Stimulated activated naive CD8-positive, alpha-beta T cell treated with anti-CD3 and anti-CD28 coated beads, Interleukin-15, amount 100 ng/mL, for 72 hours (primary cell): ENCODE data around the gene LDB2.
A peak's percentile ranks its signal among the peaks of the same experiment; 100 is the strongest.

Experiments
- ATAC-seq: fragments of 150-1000 bp; cut with Tn5 transposase; 2 replicates; pipeline ENCODE4 v1.10.0; 2021; ENCODE audit warnings: mild to moderate bottlenecking, moderate library complexity
- DNase-seq, 2 donors: peaks; one replicate each; pipeline ENCODE4 v3.0.0; 2021 to 2022
- H3K27ac Mint-ChIP-seq, 2 donors: one replicate each; pipeline ENCODE4 v1.8.0; 2022; ENCODE audit warnings: mild to moderate bottlenecking in 2 of 2, mixed read lengths in 2 of 2, moderate library complexity in 2 of 2
- H3K27me3 Mint-ChIP-seq: one replicate; pipeline ENCODE4 v1.8.0; 2022; ENCODE audit warnings: mixed read lengths
- H3K4me1 Mint-ChIP-seq: one replicate; pipeline ENCODE4 v1.8.0; 2022; ENCODE audit warnings: mild to moderate bottlenecking, mixed read lengths
- H3K4me3 Mint-ChIP-seq, 2 donors: one replicate each; pipeline ENCODE4 v1.8.0; 2022; ENCODE audit warnings: mild to moderate bottlenecking in 2 of 2, mixed read lengths in 2 of 2, moderate library complexity in 1 of 2
- H3K9me3 Mint-ChIP-seq, 2 donors: one replicate each; pipeline ENCODE4 v1.8.0; 2022; ENCODE audit warnings: mixed read lengths in 2 of 2

Gene LDB2

DNA sequence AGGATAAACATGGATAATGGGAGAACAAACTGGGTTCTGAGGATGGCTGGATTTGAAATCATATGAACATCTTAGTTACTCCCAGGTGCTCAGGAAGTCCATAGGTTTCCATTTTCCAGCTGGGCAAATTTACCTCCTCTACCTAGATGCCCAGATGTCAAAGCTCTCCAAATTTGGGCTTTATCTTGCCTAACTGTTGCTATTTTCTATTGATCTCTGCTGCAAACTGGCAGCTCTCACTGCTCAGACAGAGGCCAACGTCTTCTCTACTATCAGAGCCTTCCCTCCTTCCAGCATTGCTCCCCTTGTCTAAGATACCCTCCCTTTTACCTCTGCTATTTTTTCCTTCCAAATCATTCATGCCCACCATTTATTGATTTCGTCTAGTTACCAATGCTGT lies 62.1 kb downstream of the LDB2 start:
- ATAC-seq (no peak), DNase-seq (no peak)
- no peaks in the 10 kb centered on the region for H3K9me3 Mint-ChIP-seq
- peaks cover 9% of the 10 kb centered on the region for H3K27me3 Mint-ChIP-seq
- H3K4me3 Mint-ChIP-seq: no peak overlapping the region
- H3K27ac Mint-ChIP-seq: no peak overlapping the region
- no peaks in the 10 kb centered on the region for H3K4me1 Mint-ChIP-seq

DNA sequence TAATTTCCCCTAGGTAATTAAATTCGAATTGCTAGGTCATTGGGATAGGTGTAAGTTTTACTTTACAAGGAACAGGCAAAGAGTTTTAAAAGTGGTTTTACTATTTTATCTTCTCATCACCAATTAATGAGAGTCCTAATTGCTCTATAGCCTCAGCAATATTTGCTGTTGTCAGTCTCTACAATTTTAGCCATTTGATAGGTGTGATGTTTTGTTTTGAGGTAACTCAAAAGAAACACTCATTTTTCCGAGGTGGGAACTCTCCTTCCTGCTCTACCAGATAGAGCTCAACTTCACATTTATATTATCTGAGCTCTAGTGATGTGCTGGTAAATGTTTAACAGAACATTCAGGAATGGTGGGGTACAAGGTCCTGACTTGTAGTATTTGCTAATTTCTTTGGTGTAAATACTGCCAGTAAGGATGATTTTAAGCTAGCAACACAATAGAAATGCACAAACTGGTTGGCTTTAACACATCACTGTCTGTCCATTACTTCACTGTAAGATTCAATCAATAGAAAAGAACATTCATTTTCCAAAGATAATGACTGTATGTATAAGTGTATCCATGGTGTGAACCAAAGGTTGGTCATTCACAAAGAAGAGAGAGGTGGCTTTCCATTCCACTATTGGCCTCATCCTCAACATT lies 62.7 kb downstream of the LDB2 start:
- ATAC-seq (no peak), DNase-seq (no peak)
- Mint-ChIP-seq H3K27ac (no peak overlapping the region), H3K4me1 (no peaks in the 10 kb centered on the region), H3K27me3 (peaks cover 9% of the 10 kb centered on the region), H3K9me3 (no peaks in the 10 kb centered on the region), H3K4me3 (no peak overlapping the region)

DNA sequence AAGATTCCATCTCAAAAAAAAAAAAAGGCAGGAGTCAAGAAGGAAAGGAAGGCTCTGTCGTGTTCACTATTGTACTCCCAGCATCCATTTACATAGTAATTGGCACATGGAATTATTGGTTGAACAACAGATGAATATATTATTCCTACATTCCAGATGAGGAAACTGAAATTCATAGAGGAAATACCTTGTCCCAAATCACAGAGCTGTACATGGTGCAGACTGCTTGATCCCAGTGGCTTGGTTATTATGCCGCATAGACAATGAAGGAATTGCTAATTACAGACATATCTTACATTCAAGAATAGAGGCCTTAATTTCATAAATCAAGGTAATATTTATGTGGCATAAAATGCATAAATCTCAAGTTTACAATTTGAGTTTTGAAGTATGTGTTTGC lies 63.6 kb downstream of the LDB2 start:
- H3K27me3 Mint-ChIP-seq: peaks cover 9% of the 10 kb centered on the region
- H3K4me3 Mint-ChIP-seq: no peak overlapping the region
- H3K27ac Mint-ChIP-seq: no peak overlapping the region
- DNase-seq: no peak
- ATAC-seq: no peak
- H3K4me1 Mint-ChIP-seq: no peaks in the 10 kb centered on the region
- H3K9me3 Mint-ChIP-seq: no peaks in the 10 kb centered on the region

DNA sequence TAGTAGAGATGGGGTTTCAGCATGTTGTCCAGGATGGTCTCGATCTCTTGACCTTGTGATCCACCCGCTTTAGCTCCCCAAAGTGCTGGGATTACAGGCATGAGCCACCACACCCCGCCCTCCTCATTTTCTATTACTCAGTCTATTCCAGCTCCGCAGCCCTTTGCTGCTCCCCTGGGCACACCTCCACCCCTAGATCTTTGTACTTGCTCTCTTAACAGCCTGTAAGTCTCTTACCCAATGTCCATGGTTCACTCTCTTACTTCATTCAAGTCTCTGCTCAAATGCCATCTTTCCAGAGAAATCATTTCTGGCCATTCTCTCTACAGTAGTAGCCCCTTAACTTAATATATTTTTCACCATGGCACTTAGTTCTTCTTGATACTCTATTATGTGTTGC lies 64.7 kb downstream of the LDB2 start:
- DNase-seq (no peak), ATAC-seq (no peak)
- H3K4me3 Mint-ChIP-seq: no peak overlapping the region
- H3K27ac Mint-ChIP-seq: peak overlapping the region in 1 of 2 donors; percentile 53
- peaks cover 11% of the 10 kb centered on the region for H3K27me3 Mint-ChIP-seq
- no peaks in the 10 kb centered on the region for H3K4me1 Mint-ChIP-seq
- H3K9me3 Mint-ChIP-seq: no peaks in the 10 kb centered on the region

DNA sequence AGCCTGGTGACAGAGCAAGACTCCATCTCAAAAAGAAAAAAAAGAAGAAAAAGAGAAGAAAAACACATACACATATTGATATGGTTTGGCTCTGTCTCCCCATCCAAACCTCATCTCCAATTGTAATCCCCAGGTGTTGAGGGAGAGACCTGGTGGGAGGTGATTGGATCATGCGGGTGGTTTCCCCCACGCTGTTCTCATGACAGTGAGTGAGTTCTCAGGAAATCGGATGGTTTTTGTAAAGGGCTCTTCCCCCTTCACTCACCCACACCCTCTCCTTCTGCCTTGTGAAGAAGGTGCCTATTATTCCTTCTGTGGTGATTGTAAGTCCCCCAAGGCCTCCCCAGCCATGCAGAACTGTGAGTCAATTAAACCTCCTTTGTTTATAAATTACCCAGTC lies 68.4 kb downstream of the LDB2 start:
- Mint-ChIP-seq H3K4me1 (no peaks in the 10 kb centered on the region), H3K4me3 (no peak overlapping the region), H3K27me3 (peaks cover 20% of the 10 kb centered on the region), H3K27ac (no peak overlapping the region), H3K9me3 (no peaks in the 10 kb centered on the region)
- ATAC-seq (no peak), DNase-seq (no peak)

DNA sequence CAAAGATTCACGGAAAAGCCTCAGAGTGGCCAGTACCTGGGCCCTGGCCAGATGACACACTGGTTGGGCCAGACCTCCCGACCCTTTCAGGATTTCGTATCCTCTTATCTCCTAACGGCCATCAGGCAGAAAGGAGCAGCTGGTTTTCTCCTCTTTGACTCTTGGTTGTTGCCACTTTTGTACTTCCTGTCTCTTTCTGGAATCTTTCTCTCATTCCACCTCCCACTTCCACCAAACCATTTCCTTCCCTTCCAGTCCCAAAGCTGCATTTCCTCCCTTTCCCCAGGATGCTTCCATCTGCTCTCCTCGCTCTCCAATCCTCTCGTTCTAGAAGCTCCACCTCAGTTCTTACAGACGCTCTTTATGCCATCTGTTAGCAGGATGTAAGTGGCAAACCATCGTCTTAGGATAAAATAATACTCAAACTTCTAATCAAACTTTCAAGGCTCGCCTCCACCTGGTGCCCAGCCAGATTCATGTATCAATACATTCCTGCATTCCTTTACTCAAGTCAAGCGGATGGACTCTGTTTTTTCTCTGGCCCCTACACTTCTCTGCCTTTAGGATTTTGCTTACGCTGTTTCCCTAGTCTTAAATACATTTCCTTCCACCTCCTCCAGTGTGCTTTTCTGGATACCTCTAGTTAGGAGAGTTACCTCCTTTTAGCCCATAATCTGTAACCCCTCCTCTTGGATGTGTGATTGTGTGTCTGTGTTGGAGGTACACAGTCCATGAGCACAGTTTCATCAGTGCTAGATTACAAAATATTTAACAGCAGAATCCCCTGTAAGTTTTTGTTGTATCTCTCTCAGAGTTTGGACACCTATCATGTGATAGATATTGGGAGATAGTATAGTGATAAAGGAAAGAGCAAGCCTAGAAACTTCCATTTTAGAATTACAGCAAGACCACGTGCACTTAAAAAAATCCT lies 70.4 kb downstream of the LDB2 start:
- no peak for ATAC-seq
- H3K9me3 Mint-ChIP-seq: no peaks in the 10 kb centered on the region
- H3K27ac Mint-ChIP-seq: peak overlapping the region in 1 of 2 donors; percentile 19
- H3K4me3 Mint-ChIP-seq: no peak overlapping the region
- H3K27me3 Mint-ChIP-seq: peaks cover 11% of the 10 kb centered on the region
- no peaks in the 10 kb centered on the region for H3K4me1 Mint-ChIP-seq
- no peak for DNase-seq

DNA sequence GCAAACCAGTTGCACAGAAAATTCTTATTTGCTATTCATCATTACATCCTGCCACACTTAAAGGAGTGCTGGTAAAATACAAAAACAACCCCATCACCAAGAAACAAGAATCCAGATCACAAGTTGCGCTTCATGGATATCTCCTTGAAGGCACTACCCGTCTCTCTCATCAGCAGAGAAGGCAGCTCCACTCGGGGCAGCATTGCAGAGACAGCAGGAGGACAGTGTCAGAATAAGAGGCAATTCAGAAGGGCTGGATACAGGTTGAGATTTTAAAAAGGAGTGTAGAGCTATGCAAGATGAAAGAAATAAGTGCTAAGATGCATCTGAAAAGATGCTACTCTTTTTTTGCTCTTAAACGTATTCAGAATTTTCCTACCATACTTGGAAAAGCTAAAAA lies 71.4 kb downstream of the LDB2 start:
- DNase-seq: no peak
- H3K4me3 Mint-ChIP-seq: no peak overlapping the region
- ATAC-seq: no peak
- H3K27me3 Mint-ChIP-seq: peaks cover 11% of the 10 kb centered on the region
- no peak overlapping the region for H3K27ac Mint-ChIP-seq
- no peaks in the 10 kb centered on the region for H3K9me3 Mint-ChIP-seq
- H3K4me1 Mint-ChIP-seq: no peaks in the 10 kb centered on the region

DNA sequence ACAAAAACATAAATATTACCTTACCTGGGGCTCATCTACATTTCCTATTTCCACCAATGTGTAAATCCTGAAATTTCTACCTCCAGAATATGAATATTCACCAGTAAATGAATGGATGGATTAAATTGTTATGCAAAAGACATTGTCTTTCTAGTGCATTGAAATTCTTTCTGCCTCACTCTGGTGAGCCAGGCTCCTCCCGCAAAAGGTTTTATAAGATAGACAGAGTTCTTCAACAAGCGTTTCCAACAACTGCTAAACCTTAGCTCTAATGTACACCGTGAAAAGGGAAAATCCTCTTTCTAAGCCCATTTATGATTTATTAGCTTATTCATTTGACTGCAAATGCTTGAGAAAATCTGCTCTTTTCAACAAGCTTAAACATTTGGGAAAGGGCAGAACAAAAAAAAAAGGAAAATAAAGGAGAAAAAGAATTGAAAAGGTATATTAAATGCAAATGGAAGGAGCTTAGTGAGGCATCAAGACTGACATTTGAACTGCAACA lies 72.0 kb downstream of the LDB2 start:
- Mint-ChIP-seq H3K4me3 (no peak overlapping the region), H3K27me3 (peaks cover 11% of the 10 kb centered on the region), H3K27ac (no peak overlapping the region), H3K4me1 (no peaks in the 10 kb centered on the region), H3K9me3 (no peaks in the 10 kb centered on the region)
- DNase-seq (no peak), ATAC-seq (no peak)

DNA sequence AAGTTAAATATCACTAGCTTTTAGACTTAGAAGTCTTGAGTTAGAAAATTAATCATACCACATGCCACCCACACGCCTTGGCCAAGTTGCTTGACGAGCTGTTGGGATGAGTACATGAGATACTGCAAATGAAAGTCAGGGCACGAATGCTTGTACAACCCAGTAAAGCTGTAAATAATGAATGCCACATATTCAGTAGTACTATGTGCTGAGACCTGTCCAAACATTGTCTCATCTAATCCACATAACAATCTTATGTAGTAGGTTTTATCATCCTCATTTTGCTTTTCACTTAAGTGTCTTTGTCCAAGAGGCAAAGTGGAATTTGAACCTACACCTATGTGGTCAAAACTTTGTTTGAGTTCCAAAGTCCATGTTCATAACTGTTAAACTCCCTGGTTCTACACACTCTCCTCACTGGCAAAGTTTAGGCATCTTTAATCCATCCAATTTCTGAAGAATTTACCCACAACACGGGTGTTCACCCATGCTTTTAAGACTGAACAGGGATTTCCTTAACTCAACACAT lies 74.1 kb downstream of the LDB2 start:
- H3K27me3 Mint-ChIP-seq: peaks cover 11% of the 10 kb centered on the region
- no peaks in the 10 kb centered on the region for H3K4me1 Mint-ChIP-seq
- H3K27ac Mint-ChIP-seq: no peak overlapping the region
- no peak for DNase-seq
- H3K9me3 Mint-ChIP-seq: no peaks in the 10 kb centered on the region
- no peak overlapping the region for H3K4me3 Mint-ChIP-seq
- ATAC-seq: no peak

DNA sequence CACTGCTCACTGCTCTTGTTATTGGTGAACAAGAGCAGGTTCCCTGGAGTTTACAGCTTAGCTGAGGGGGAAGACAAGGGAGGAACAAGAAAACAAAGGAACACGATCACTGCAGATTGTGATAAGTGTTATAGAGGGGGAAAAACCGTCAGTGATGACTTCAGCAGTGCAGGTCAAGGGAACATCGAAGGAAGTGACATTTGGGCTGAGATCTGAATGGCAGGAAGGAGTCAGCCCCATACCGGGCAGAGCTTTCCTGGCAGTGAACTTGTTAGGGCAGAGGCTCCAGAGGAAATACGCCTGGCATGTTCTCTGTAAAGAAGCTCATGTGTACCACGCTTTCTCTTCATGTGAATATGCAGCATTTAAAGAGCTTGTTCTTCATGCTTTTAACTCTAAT lies 78.1 kb downstream of the LDB2 start:
- ATAC-seq (no peak), DNase-seq (no peak)
- no peaks in the 10 kb centered on the region for H3K4me1 Mint-ChIP-seq
- H3K9me3 Mint-ChIP-seq: no peaks in the 10 kb centered on the region
- no peaks in the 10 kb centered on the region for H3K27me3 Mint-ChIP-seq
- H3K4me3 Mint-ChIP-seq: no peak overlapping the region
- no peak overlapping the region for H3K27ac Mint-ChIP-seq

DNA sequence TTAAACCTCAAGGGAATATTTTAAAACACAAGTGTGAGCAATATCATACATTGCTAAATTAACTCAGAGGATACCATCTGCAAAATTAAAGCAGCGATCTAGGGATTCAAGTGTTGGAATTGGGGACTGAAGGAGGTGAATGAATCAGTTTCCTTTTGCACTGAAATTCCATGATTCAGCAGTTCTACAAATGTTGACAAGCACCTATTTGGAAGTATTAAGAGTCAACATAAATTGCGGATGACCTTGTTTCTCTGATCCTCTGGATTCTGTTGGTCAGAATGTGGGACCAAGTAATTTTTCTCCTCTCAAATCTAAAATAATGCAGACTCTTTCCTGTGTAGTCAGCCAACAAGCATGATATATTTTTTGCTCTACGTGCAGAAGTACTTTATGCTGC lies 78.8 kb downstream of the LDB2 start:
- Mint-ChIP-seq H3K27ac (no peak overlapping the region), H3K4me3 (no peak overlapping the region), H3K27me3 (no peaks in the 10 kb centered on the region), H3K4me1 (no peaks in the 10 kb centered on the region), H3K9me3 (no peaks in the 10 kb centered on the region)
- ATAC-seq (no peak), DNase-seq (no peak)

DNA sequence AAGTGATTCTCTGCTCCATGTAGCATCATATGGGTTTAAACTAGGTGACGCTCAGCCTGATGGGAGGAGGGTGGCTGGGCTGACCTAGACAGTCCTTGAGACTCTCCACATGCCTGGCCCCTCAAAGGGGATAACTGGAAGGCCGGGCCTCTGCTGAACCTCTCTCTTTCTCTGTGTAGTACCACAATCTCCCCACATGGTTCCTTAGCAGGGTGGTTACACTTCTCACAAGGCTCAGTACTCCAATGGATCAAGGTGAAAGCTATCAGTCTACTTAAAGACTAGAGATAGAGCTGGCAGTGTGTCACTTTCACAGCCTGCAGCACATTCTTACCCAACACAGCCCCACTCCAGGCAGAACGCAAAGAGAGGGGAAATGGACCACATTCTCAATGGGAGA lies 80.4 kb downstream of the LDB2 start:
- Mint-ChIP-seq H3K4me1 (no peaks in the 10 kb centered on the region), H3K27me3 (no peaks in the 10 kb centered on the region), H3K9me3 (no peaks in the 10 kb centered on the region), H3K27ac (no peak overlapping the region), H3K4me3 (no peak overlapping the region)
- no peak for DNase-seq
- no peak for ATAC-seq

DNA sequence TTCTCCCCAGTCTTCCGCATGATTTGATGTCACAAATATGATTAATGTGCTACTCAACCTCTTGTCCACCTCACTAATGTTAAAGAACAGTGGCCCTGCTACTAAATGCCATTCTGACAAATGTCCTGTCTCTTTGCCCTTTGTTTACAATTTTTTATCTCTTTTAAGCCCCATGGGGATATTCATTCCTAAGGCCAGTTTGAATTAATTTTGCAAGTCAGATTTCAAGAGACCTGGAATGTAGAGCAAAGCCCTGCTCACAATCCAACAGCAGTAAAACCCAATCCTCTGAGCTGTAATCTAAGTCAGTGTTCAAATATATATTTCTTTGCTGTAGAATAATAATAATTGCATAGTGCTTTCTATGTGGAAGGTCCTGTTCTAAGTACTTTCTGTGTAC lies 81.2 kb downstream of the LDB2 start:
- no peak overlapping the region for H3K27ac Mint-ChIP-seq
- no peaks in the 10 kb centered on the region for H3K4me1 Mint-ChIP-seq
- H3K27me3 Mint-ChIP-seq: no peaks in the 10 kb centered on the region
- ATAC-seq: no peak
- no peaks in the 10 kb centered on the region for H3K9me3 Mint-ChIP-seq
- DNase-seq: no peak
- H3K4me3 Mint-ChIP-seq: no peak overlapping the region

DNA sequence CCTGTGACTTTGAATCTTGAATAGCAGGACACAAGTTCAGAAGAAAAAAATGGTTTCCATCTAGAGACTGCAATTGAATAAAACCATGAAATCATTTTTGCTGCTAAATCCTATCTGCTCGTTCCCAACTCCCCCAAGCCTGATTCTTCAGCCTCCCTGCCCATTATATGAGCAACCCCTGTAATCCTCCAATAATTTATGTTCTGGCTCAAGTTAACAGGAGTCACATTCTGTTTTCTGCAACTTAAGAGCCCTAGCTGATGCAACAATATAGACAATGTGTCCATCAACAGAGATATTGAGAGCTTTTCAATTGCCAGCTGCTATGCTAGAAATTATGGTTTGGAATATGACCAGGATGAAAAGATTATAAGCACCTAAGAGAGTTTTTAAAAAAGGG lies 84.1 kb downstream of the LDB2 start:
- DNase-seq (no peak), ATAC-seq (no peak)
- Mint-ChIP-seq H3K4me3 (no peak overlapping the region), H3K4me1 (no peaks in the 10 kb centered on the region), H3K27me3 (peaks cover 9% of the 10 kb centered on the region), H3K27ac (no peak overlapping the region), H3K9me3 (no peaks in the 10 kb centered on the region)

DNA sequence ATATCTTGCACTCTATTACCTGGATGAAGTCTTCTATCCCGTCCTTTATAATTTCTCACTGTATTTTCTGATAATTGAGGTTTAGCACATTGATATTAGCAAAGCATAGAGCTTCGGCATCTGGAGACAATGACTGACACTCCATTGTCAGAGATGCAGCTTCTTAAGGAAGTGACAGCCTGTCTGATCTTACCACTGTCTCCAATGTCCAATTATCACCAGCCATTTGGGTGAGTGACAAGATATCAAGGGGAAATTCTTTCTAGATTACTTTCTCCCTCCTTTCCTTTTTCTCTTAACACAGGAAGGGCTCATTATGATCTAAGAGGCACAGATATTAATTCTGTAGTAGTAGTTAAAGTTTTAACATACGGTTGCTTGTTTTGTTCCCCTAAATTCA lies 86.4 kb downstream of the LDB2 start:
- no peak for DNase-seq
- Mint-ChIP-seq H3K27me3 (peaks cover 17% of the 10 kb centered on the region), H3K9me3 (no peaks in the 10 kb centered on the region), H3K4me1 (no peaks in the 10 kb centered on the region), H3K27ac (no peak overlapping the region), H3K4me3 (no peak overlapping the region)
- no peak for ATAC-seq

DNA sequence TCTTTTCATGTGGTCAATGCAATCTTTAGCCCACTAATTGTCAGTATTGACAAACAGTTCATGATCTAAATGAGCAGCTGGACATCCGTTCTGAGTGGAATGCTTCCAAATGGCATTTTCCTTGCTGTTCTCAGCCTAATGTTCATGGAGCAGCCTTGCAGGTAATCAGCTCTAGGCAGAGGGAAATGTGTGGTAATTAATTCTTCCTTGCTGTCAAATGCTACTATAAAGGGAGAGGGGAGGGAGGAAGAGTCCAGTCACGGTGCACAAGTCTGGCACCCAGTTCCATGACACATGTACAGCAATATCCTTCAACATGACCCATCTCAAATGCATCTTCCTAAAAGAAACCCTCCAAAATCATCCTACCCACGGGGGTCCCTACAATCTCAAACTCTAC lies 88.5 kb downstream of the LDB2 start:
- H3K27ac Mint-ChIP-seq: no peak overlapping the region

More for the DNA sequence above, 88.5 kb downstream of the LDB2 start:
- Mint-ChIP-seq H3K4me3 (no peak overlapping the region), H3K27me3 (peaks cover 17% of the 10 kb centered on the region), H3K9me3 (no peaks in the 10 kb centered on the region), H3K4me1 (no peaks in the 10 kb centered on the region)
- no peak for DNase-seq
- ATAC-seq: no peak
